Tibial nerve (tissue), 4 donors: ENCODE results near the gene MAPK6. TPM values are rescaled to one million over a fixed set of nuclear protein-coding genes. Genes with fewer than 3 reads are reported as not detected.

Experiments
- DNase-seq, 2 donors: peaks; one replicate each; pipeline ENCODE4 v3.0.0-alpha.2; 2019; ENCODE audit warnings: low spot score in 2 of 2
- H3K27ac ChIP-seq, 4 donors: fragments of 200-600 bp; sonication (generic) in 3 of 4; one replicate each; pipeline ENCODE4 v1.5.1; 2017 to 2019; ENCODE audit warnings: mild to moderate bottlenecking in 1 of 4
- H3K27me3 ChIP-seq, 2 donors: fragments of 200-600 bp; sonication (generic) in 1 of 2; one replicate each; pipeline versions ENCODE4 v1.5.1 to v1.6.0; 2017 to 2019
- H3K36me3 ChIP-seq, 3 donors: fragments of 200-600 bp; sonication (generic); one replicate each; pipeline ENCODE4 v1.5.1; 2018 to 2019
- H3K4me1 ChIP-seq, 4 donors: fragments of 200-600 bp; sonication (generic) in 3 of 4; one replicate each; pipeline ENCODE4 v1.5.1; 2017 to 2019
- H3K4me3 ChIP-seq, 4 donors: fragments of 200-600 bp; sonication (generic) in 3 of 4; one replicate each; pipeline ENCODE4 v1.5.1; 2017 to 2019; ENCODE audit warnings: mild to moderate bottlenecking in 1 of 4, moderate library complexity in 1 of 4
- H3K9me3 ChIP-seq, 4 donors: fragments of 200-600 bp; sonication (generic) in 3 of 4; one replicate each; pipeline ENCODE4 v1.5.1; 2017 to 2019
- CTCF ChIP-seq, 5 experiments: fragments of 200-600 bp in 3 of 5; fragments of 450-650 bp in 2 of 5; sonication (generic) in 3 of 5; IDR thresholded peaks; one replicate each; pipeline ENCODE4 v1.5.1; 2016 to 2019; ENCODE audit warnings: antibody characterized with exemption in 5 of 5, mild to moderate bottlenecking in 3 of 5, moderate library complexity in 2 of 5
- EP300 ChIP-seq, 2 donors: sonication (generic); formaldehyde crosslinking; IDR thresholded peaks; one replicate each; pipeline ENCODE4 v1.6.1; 2017; ENCODE audit warnings: antibody characterized with exemption in 2 of 2, mild to moderate bottlenecking in 1 of 2
- POLR2A ChIP-seq, 2 donors: fragments of 450-650 bp; IDR thresholded peaks; one replicate each; pipeline ENCODE4 v1.6.1; 2017; ENCODE audit warnings: antibody characterized with exemption in 2 of 2, mild to moderate bottlenecking in 2 of 2, moderate library complexity in 2 of 2
- whole genome bisulfite sequencing, 2 donors: methylation state at CpG; one replicate each; pipeline ENCODE4 v1.1.5; 2018; 5-methylcytosine and 5-hydroxymethylcytosine counted together
- total RNA-seq, 4 donors: library from RNA; depleted of rRNA; stranded (reverse); fragments of >200 nt; gene quantifications; one replicate each; pipeline ENCODE4 v1.1.0, GENCODE V29; 2016

MAPK6 gene
- total RNA-seq, 4 donors from 2014 or later, result 9.6 to 20.9 (median 16.5) TPM

- TF ChIP-seq EP300 (IDR thresholded peaks at IDR 0.05) (no peak), POLR2A (IDR thresholded peaks at IDR 0.05) (no peak), CTCF (IDR thresholded peaks at IDR 0.05) (no peak)
- Histone ChIP-seq H3K4me1 (peaks cover 0 to 44% (median 16%) of the 10 kb centered on the region in 4 donors), H3K36me3 (no peaks in the 10 kb centered on the region), H3K9me3 (no peaks in the 10 kb centered on the region), H3K27ac (peak overlapping the region; percentile 46 to 99 (median 94)), H3K4me3 (no peak overlapping the region), H3K27me3 (no peaks in the 10 kb centered on the region)
- DNase-seq, result no peak
- 57 to 59% methylated on average over 10 of the region's 10 CpGs for WGBS, 2 donors
Observed at GRCh38 chr15:52021892-52022540, 3.0 kb downstream of the MAPK6 start.

- Histone ChIP-seq H3K27ac (peak overlapping the region in 1 of 4 donors; percentile 99), H3K9me3 (no peaks in the 10 kb centered on the region), H3K27me3 (no peaks in the 10 kb centered on the region), H3K4me3 (no peak overlapping the region), H3K36me3 (peaks cover 0 to 3% (median 0%) of the 10 kb centered on the region in 3 donors), H3K4me1 (peaks cover 0 to 42% (median 16%) of the 10 kb centered on the region in 4 donors)
- WGBS, 2 donors, result 86 to 92% methylated on average over 13 of the region's 13 CpGs
- no peak for TF ChIP-seq EP300 (IDR thresholded peaks at IDR 0.05)
- TF ChIP-seq POLR2A (IDR thresholded peaks at IDR 0.05), result no peak
- no peak for TF ChIP-seq CTCF (IDR thresholded peaks at IDR 0.05)
- no peak for DNase-seq
Observed at GRCh38 chr15:52023169-52023922, 4.3 kb downstream of the MAPK6 start.

GRCh38 chr15:52028431-52029093 lies 9.5 kb downstream of the MAPK6 start:
- H3K27ac ChIP-seq, result no peak overlapping the region
- no peak overlapping the region for H3K4me3 ChIP-seq
- 90 to 96% methylated on average over 5 of the region's 5 CpGs for WGBS, 2 donors
- H3K9me3 ChIP-seq, result peaks cover 0 to 5% (median under 1%) of the 10 kb centered on the region in 4 donors
- DNase-seq, result no peak
- H3K36me3 ChIP-seq, result peaks cover 0 to 33% (median 0%) of the 10 kb centered on the region in 3 donors
- peaks cover 0 to 12% (median 0%) of the 10 kb centered on the region in 4 donors for H3K4me1 ChIP-seq
- no peak for TF ChIP-seq POLR2A (IDR thresholded peaks at IDR 0.05)
- no peak for TF ChIP-seq CTCF (IDR thresholded peaks at IDR 0.05)
- no peak for TF ChIP-seq EP300 (IDR thresholded peaks at IDR 0.05)
- H3K27me3 ChIP-seq, result no peaks in the 10 kb centered on the region

GRCh38 chr15:52030010-52030409 lies 11.0 kb downstream of the MAPK6 start:
- Histone ChIP-seq H3K4me1 (peaks cover 0 to 10% (median 0%) of the 10 kb centered on the region in 4 donors), H3K9me3 (peaks cover 0 to 13% (median 4%) of the 10 kb centered on the region in 4 donors), H3K27ac (peak overlapping the region in 1 of 4 donors; percentile 2), H3K4me3 (no peak overlapping the region), H3K27me3 (no peaks in the 10 kb centered on the region), H3K36me3 (peaks cover 0 to 43% (median 0%) of the 10 kb centered on the region in 3 donors)
- WGBS, 2 donors, result 79 to 89% methylated on average over 2 of the region's 2 CpGs
- TF ChIP-seq CTCF (IDR thresholded peaks at IDR 0.05) (no peak), EP300 (IDR thresholded peaks at IDR 0.05) (no peak), POLR2A (IDR thresholded peaks at IDR 0.05) (no peak)
- no peak for DNase-seq
